Bronchial smooth muscle cell (primary cell): Measurements from ENCODE around the gene PSMB4. TPM values are rescaled to one million over a fixed set of nuclear protein-coding genes. Genes with fewer than 3 reads are reported as not detected.

Source experiments
- total RNA-seq: library from RNA; depleted of rRNA; stranded (reverse); fragments of >200 nt; gene quantifications from 2 replicates; pipeline ENCODE4 v1.2.1, GENCODE V29; 2014

PSMB4 gene
- 318 and 353 TPM in 2 replicates for total RNA-seq

DNA sequence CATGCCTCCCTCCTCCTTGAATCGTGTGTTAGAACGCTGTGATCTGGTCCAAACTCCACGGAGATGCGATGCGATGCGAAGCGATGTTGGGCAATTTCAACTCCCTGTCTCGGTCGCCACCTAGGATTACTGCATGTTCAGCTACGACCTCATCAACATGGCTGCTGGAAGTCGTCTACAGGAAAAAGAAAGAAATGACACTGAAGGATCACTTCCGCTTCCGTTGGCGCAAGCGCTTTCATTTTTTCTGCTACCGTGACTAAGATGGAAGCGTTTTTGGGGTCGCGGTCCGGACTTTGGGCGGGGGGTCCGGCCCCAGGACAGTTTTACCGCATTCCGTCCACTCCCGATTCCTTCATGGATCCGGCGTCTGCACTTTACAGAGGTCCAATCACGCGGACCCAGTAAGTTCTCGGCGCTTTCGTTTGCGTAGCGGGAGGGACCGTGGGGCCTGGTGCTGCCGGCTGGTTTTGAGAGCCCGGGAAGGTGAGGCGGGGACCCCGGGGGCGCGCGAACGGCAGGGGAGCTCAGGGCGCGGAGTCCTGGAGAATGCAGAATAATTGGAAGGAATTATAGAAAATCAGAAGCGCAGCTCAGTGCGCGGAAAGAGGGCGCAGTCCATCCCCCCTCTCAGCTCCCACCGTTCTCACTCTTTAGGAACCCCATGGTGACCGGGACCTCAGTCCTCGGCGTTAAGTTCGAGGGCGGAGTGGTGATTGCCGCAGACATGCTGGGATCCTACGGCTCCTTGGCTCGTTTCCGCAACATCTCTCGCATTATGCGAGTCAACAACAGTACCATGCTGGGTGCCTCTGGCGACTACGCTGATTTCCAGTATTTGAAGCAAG is at the start of gene PSMB4:
Gene PSMB4, plus strand, starts transcription at position 250 of the 848 bp plus-strand sequence. Its CDS starts 15 bp downstream, at position 265.

DNA sequence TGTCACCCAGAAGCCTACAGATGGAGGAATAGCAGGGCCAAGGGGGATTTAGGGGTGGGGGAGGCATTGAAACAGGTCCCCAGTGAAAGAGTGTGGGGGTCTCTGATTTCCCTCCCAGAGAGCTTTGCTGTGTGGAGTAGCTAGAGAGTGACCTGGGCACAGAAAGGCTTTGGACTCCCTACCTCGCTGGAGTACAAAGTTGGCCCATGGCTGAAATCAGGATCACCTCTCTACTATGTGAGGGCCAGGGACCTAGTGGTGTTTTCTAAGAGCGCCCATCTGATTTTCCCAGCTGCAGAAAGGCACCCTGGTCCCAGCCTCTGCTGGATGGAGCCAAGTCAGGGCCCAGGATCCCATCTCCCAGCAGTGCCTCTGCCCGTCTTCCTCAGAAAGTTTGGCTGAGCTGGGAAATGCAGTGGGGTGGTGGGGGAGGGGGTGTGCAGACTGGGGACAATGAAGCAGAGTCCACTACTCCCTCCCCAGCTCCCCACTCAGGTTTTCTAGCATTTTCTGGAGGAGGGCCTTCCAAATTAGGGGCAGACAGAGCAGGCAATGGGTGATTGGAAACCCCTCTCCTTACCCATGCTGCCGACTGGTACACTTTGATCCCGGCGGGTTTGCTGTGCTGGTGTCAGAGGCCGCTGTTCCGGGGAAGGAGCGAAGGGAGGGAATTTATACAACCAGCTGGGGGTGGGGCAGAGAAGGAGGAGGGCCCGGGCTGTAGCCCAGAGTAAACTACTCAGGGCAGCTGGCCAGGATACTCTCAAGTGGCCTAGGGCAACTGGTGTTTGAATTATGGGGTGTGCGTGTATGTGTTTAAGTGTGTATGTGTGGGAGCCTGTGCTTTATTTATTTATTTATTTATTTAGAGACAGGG is 27.1 kb upstream of the PSMB4 start, which contains the start of gene SELENBP1:
Gene SELENBP1, minus strand, starts transcription at position 648 of the 877 bp plus-strand sequence. Its CDS starts 64 bp downstream, at position 584.

Other genes with a start within 250 kb of the PSMB4 start
- not detected in 2 replicates for gene TNFAIP8L2, start 242.9 kb upstream of the PSMB4 start, total RNA-seq
- gene LYSMD1, start 233.7 kb upstream of the PSMB4 start, total RNA-seq = 5.0 and 6.8 TPM in 2 replicates
- 21.8 and 22.8 TPM in 2 replicates for gene SCNM1, start 233.4 kb upstream of the PSMB4 start, total RNA-seq
- not detected in 2 replicates for gene TMOD4, start 223.6 kb upstream of the PSMB4 start, total RNA-seq
- 42.6 and 51.0 TPM in 2 replicates for gene VPS72, start 209.4 kb upstream of the PSMB4 start, total RNA-seq
- 38.6 and 46.5 TPM in 2 replicates for gene PIP5K1A, start 201.0 kb upstream of the PSMB4 start, total RNA-seq
- gene PSMD4, start 144.8 kb upstream of the PSMB4 start, total RNA-seq = 342 and 409 TPM in 2 replicates
- 7.3 and 9.0 TPM in 2 replicates for gene ZNF687, start 117.3 kb upstream of the PSMB4 start, total RNA-seq
- gene PI4KB, start 72.2 kb upstream of the PSMB4 start, total RNA-seq = 35.5 and 52.5 TPM in 2 replicates
- gene RFX5, start 52.3 kb upstream of the PSMB4 start, total RNA-seq = 31.2 and 31.7 TPM in 2 replicates
- 111 and 123 TPM in 2 replicates for gene SELENBP1, start 26.9 kb upstream of the PSMB4 start, total RNA-seq
- 11.3 and 14.3 TPM in 2 replicates for gene POGZ, start 59.9 kb downstream of the PSMB4 start, total RNA-seq
- gene CGN, start 111.8 kb downstream of the PSMB4 start, total RNA-seq = under 0.01 and 0.16 TPM in 2 replicates
- 1.5 and 5.2 TPM in 2 replicates for gene TUFT1, start 140.7 kb downstream of the PSMB4 start, total RNA-seq
- gene SNX27, start 212.5 kb downstream of the PSMB4 start, total RNA-seq = 27.4 and 50.5 TPM in 2 replicates